Vagina (tissue), 2 donors: Measurements from ENCODE around the gene NMNAT3.

ENCODE experiments used
- CTCF ChIP-seq, 3 experiments: fragments of 450-650 bp in 2 of 3; fragments of 200-600 bp in 1 of 3; sonication (generic) in 1 of 3; IDR thresholded peaks; one replicate each; pipeline ENCODE4 v1.5.1; 2017 to 2019; ENCODE audit warnings: antibody characterized with exemption in 3 of 3, mild to moderate bottlenecking in 2 of 3, moderate library complexity in 2 of 3
- POLR2AphosphoS5 ChIP-seq, 2 donors: sonication (generic); formaldehyde crosslinking; IDR thresholded peaks; one replicate each; pipeline ENCODE4 v1.9.0; 2017; ENCODE audit warnings: antibody characterized with exemption in 2 of 2, mild to moderate bottlenecking in 2 of 2, low read depth in 1 of 2; ENCODE audit not compliant: insufficient read depth in 1 of 2

- TF ChIP-seq CTCF (IDR thresholded peaks at IDR 0.05) = no peak
- TF ChIP-seq POLR2AphosphoS5 (IDR thresholded peaks at IDR 0.05; ENCODE audit: insufficient read depth in 1 of 2, low read depth in 1 of 2) = no peak
Measured at GRCh38 chr3:139638518-139638917, 39.3 kb downstream of the NMNAT3 start.
